Measurements from ENCODE around the gene FH.

FH gene

GRCh38 chr1:241473026-241473425 lies 46.5 kb downstream of the FH start:
- TF ChIP-seq, protein P1, sequence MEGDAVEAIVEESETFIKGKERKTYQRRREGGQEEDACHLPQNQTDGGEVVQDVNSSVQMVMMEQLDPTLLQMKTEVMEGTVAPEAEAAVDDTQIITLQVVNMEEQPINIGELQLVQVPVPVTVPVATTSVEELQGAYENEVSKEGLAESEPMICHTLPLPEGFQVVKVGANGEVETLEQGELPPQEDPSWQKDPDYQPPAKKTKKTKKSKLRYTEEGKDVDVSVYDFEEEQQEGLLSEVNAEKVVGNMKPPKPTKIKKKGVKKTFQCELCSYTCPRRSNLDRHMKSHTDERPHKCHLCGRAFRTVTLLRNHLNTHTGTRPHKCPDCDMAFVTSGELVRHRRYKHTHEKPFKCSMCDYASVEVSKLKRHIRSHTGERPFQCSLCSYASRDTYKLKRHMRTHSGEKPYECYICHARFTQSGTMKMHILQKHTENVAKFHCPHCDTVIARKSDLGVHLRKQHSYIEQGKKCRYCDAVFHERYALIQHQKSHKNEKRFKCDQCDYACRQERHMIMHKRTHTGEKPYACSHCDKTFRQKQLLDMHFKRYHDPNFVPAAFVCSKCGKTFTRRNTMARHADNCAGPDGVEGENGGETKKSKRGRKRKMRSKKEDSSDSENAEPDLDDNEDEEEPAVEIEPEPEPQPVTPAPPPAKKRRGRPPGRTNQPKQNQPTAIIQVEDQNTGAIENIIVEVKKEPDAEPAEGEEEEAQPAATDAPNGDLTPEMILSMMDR (IDR thresholded peaks at IDR 0.05; ENCODE audit: extremely low read depth, missing control alignments), result no peak
- no peak for DNase-seq (ENCODE audit: low spot score)

DNA sequence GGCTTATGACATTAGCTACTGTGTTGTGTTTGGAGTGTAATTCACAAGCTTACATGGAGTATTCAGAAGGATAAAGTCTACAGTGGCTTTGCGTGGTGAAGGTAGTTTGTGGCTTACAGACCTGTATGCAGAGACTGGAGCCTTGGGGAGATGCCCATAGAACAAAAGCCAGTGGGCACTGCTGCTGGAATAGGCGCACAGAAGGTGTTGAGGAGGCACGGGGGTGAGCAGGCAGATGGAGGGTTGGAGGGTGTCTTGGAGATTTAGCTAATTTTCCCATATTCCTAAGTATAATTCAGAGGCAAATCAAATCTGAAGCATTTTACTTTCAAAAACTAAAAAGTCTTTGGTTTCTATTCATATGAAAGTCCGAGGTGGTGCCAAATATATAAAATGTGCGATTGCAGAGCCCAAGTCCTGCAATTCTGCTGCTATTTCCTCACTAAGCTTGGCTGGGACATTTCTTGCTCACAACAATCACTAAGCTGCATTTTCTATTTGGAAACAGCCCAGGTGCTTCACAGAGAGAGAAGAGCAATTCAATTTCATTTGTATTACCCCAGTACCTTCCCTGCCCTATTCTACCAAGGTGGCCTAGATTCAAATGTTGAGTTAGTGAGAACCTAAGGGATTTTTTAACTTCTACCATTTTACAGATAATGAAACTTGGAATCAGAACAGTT lies 48.5 kb downstream of the FH start:
- TF ChIP-seq, protein P1 (IDR thresholded peaks at IDR 0.05; ENCODE audit: extremely low read depth, missing control alignments), result no peak
- no peak for DNase-seq (ENCODE audit: low spot score)

GRCh38 chr1:241470361-241470760 lies 49.2 kb downstream of the FH start:
- TF ChIP-seq, protein P1 (IDR thresholded peaks at IDR 0.05; ENCODE audit: extremely low read depth, missing control alignments), result no peak
- no peak for DNase-seq (ENCODE audit: low spot score)

DNA sequence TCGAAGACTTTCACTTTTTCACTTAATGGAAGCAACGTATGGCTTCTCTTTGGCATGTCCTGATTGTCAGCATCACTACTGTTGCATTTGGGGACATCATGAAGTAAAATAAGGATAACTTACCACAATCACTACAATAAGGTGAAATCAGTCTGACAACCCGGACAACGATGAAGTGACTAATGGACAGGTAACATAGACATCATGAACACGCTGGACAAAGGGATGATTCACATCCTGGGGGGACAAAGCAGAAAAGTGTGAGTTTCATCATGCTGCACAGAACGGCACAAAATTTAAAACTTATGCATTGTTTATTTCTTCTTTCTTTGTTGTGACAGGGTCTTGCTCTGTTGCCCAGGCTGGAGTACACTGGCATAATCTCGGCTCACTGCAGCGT lies 53.9 kb downstream of the FH start:
- DNase-seq (ENCODE audit: low spot score), result no peak
- TF ChIP-seq, protein P1 (IDR thresholded peaks at IDR 0.05; ENCODE audit: extremely low read depth, missing control alignments), result no peak

DNA sequence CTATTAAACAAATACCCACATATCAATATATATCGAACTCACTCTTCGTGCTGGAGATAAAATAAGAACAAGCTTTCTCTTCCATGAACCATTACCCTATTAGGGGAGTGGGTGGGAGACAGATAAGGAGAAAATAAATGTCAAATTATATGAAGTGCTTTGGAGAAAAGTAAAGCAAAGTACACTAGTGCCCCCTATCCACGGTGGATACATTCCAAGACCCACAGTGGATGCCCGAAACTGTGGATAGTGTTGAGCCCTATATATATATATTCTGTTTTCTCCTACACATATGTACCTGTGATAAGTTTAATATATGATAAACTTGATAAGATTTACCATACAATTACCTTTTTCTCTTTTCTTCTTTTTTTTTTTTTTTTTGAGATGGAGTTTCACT lies 54.6 kb downstream of the FH start:
- DNase-seq (ENCODE audit: low spot score), result no peak
- TF ChIP-seq, protein P1 (IDR thresholded peaks at IDR 0.05; ENCODE audit: extremely low read depth, missing control alignments), result no peak

- no peak for DNase-seq (ENCODE audit: low spot score)
- TF ChIP-seq, protein P1 (IDR thresholded peaks at IDR 0.05; ENCODE audit: extremely low read depth, missing control alignments), result no peak
Observed at GRCh38 chr1:241462391-241462790, 57.2 kb downstream of the FH start.

DNA sequence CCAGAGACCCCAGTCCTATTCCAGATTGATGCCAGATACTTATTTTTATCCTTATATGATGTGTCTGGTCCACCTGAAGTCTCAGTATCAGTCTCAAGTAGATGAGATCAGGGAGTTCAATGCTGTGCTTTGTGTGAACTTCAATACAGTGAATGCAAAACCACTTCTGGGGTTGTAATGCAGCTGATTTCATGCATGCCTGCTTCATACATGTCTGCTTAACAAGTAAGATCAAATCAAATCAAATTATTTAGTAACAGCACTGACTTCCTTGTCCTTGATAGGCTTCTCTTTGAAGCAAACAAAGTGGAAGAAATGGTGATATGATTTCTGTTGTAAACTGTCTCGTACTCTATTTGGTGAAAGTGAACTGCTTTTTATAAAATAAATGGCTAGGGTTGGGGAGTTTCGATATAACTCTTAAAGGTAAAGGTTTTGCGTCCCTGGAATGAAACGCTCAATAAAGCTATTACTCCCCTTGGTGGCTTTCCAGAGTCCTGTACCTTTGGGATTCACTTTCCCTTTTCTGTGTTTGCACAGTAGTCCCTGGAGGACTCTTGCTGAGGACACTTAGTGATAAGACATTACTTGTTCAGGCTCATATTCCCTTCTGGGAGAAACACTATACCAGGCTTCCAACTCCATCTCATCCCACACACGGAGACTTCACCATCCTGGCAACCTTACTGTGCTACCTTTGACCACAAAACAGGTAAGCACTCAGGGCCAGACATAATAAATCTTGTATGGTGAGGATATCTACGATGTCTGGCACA lies 59.3 kb downstream of the FH start:
- no peak for DNase-seq (ENCODE audit: low spot score)
- TF ChIP-seq, protein P1 (IDR thresholded peaks at IDR 0.05; ENCODE audit: extremely low read depth, missing control alignments), result no peak
